Sigmoid colon (tissue), 7 donors: ENCODE results near the gene PNMA6E. TPM values are rescaled to one million over a fixed set of nuclear protein-coding genes. Genes with fewer than 3 reads are reported as not detected.
"Not testable (repeated sequence)": the region's sequence is repeated elsewhere in the genome, so short reads cannot be mapped to it uniquely, and the experiment has no call there.

ENCODE experiments used
- DNase-seq: peaks from one replicate; pipeline ENCODE4 v3.0.0-alpha.2; 2019
- H3K27ac ChIP-seq, 4 donors: fragments of 200-600 bp; sonication (generic); one replicate each; pipeline ENCODE4 v1.5.1; 2016 to 2019; ENCODE audit warnings: mild to moderate bottlenecking in 1 of 4
- H3K27me3 ChIP-seq, 3 donors: fragments of 200-600 bp; sonication (generic); one replicate each; pipeline ENCODE4 v1.5.1; 2019; ENCODE audit warnings: mild to moderate bottlenecking in 1 of 3
- H3K36me3 ChIP-seq, 4 donors: fragments of 200-600 bp; sonication (generic); one replicate each; pipeline ENCODE4 v1.5.1; 2016 to 2019
- H3K4me1 ChIP-seq, 4 donors: fragments of 200-600 bp; sonication (generic); one replicate each; pipeline ENCODE4 v1.5.1; 2017 to 2019
- H3K4me3 ChIP-seq, 4 donors: fragments of 200-600 bp; sonication (generic); one replicate each; pipeline ENCODE4 v1.5.1; 2017 to 2019; ENCODE audit warnings: mild to moderate bottlenecking in 2 of 4, moderate library complexity in 1 of 4
- H3K9me3 ChIP-seq, 4 donors: fragments of 200-600 bp in 3 of 4; sonication (generic) in 3 of 4; one replicate each; pipeline versions ENCODE4 v1.5.1 to v1.6.1; 2013 to 2019
- CTCF ChIP-seq, 4 experiments: fragments of 450-650 bp in 3 of 4; fragments of 200-600 bp in 1 of 4; IDR thresholded peaks; one replicate each; pipeline ENCODE4 v1.5.1; 2016 to 2019; ENCODE audit warnings: antibody characterized with exemption in 4 of 4, mild to moderate bottlenecking in 3 of 4, moderate library complexity in 2 of 4
- EP300 ChIP-seq, 4 donors: sonication (generic); formaldehyde crosslinking; IDR thresholded peaks; one replicate each; pipeline ENCODE4 v1.6.1; 2017; ENCODE audit warnings: antibody characterized with exemption in 4 of 4
- POLR2A ChIP-seq, 2 donors: fragments of 450-650 bp; IDR thresholded peaks; one replicate each; pipeline ENCODE4 v1.6.1; 2016; ENCODE audit warnings: antibody characterized with exemption in 2 of 2, mild to moderate bottlenecking in 2 of 2, moderate library complexity in 2 of 2
- POLR2AphosphoS5 ChIP-seq, 4 donors: sonication (generic); formaldehyde crosslinking; IDR thresholded peaks; one replicate each; pipeline ENCODE4 v1.6.1; 2017; ENCODE audit warnings: antibody characterized with exemption in 4 of 4
- WGBS, 2 donors: extraction: QIAGEN DNeasy Blood & Tissue Kit; methylation state at CpG; one replicate each; pipeline ENCODE4 v1.1.7; 2013; 5-methylcytosine and 5-hydroxymethylcytosine counted together
- intact Hi-C: fragments of 100-400 bp; cut with DNase I; formaldehyde crosslinking; loops from one replicate; pipeline ENCODE4 v1.15.1; 2023
- polyA plus RNA-seq, 3 donors: library from polyadenylated mRNA; stranded (reverse); fragments of 200-250 nt; gene quantifications; one replicate each; pipeline ENCODE4 v1.2.3, GENCODE V29; 2013
- total RNA-seq, 4 donors: library from RNA; depleted of rRNA; stranded (reverse); fragments of >200 nt; gene quantifications; one replicate each; pipeline ENCODE4 v1.1.0, GENCODE V29; 2016
- donor health status: healthy with polysubstance abuse.
- donor health status: Bipolar disorder and iron deficiency.
- donor health status: healthy.

PNMA6E gene
- total and polyA plus RNA-seq, 7 donors = not detected

GRCh38 chrX:153395613-153396319 lies 5.4 kb downstream of the PNMA6E start:
- 77 to 87% methylated on average over 26 of the region's 26 CpGs for WGBS, 2 donors
- no peak overlapping the region for H3K27ac ChIP-seq
- intact Hi-C loops = no loop called here
- no peak for TF ChIP-seq CTCF (IDR thresholded peaks at IDR 0.05)
- TF ChIP-seq POLR2A (IDR thresholded peaks at IDR 0.05) = no peak
- no peak for TF ChIP-seq POLR2AphosphoS5 (IDR thresholded peaks at IDR 0.05)
- no peak for TF ChIP-seq EP300 (IDR thresholded peaks at IDR 0.05)
- no peaks in the 10 kb centered on the region for H3K36me3 ChIP-seq
- no peaks in the 10 kb centered on the region for H3K4me1 ChIP-seq
- no peak overlapping the region for H3K4me3 ChIP-seq
- no peak for DNase-seq
- no peaks in the 10 kb centered on the region for H3K9me3 ChIP-seq
- H3K27me3 ChIP-seq = no peaks in the 10 kb centered on the region

- H3K27ac ChIP-seq = no peak overlapping the region
- TF ChIP-seq CTCF (IDR thresholded peaks at IDR 0.05) = no peak
- no peak for TF ChIP-seq POLR2AphosphoS5 (IDR thresholded peaks at IDR 0.05)
- no peak for TF ChIP-seq POLR2A (IDR thresholded peaks at IDR 0.05)
- no peak for TF ChIP-seq EP300 (IDR thresholded peaks at IDR 0.05)
- no peak for DNase-seq
- 59 to 66% methylated on average over 13 of the region's 13 CpGs for WGBS, 2 donors
- no peak overlapping the region for H3K4me3 ChIP-seq
- no peaks in the 10 kb centered on the region for H3K9me3 ChIP-seq
- no peaks in the 10 kb centered on the region for H3K36me3 ChIP-seq
- intact Hi-C loops = no loop called here
- no peaks in the 10 kb centered on the region for H3K4me1 ChIP-seq
- H3K27me3 ChIP-seq = no peaks in the 10 kb centered on the region
Measured at GRCh38 chrX:153394612-153395011, 6.5 kb downstream of the PNMA6E start.

- H3K27ac ChIP-seq = no peak overlapping the region
- H3K9me3 ChIP-seq = no peaks in the 10 kb centered on the region
- H3K4me3 ChIP-seq = no peak overlapping the region
- intact Hi-C loops = no loop called here
- no peaks in the 10 kb centered on the region for H3K36me3 ChIP-seq
- 92 to 93% methylated on average over 16 of the region's 16 CpGs for WGBS, 2 donors
- DNase-seq = no peak
- TF ChIP-seq EP300 (IDR thresholded peaks at IDR 0.05) = no peak
- TF ChIP-seq POLR2A (IDR thresholded peaks at IDR 0.05) = no peak
- H3K27me3 ChIP-seq = no peaks in the 10 kb centered on the region
- no peaks in the 10 kb centered on the region for H3K4me1 ChIP-seq
Measured at GRCh38 chrX:153392642-153393321, 8.4 kb downstream of the PNMA6E start.

GRCh38 chrX:153389460-153389768 lies 11.7 kb downstream of the PNMA6E start:
- H3K4me1 ChIP-seq, H3K9me3 ChIP-seq, H3K27me3 ChIP-seq, DNase-seq, H3K27ac ChIP-seq, H3K36me3 ChIP-seq, intact Hi-C loops, H3K4me3 ChIP-seq: not testable (repeated sequence)
- WGBS, 2 donors = 98 to 99% methylated on average over 6 of the region's 6 CpGs

- WGBS, 2 donors = 77 to 86% methylated on average over 14 of the region's 14 CpGs
Measured at GRCh38 chrX:153388722-153389459, 12.3 kb downstream of the PNMA6E start.

More at GRCh38 chrX:153388722-153389459, 12.3 kb downstream of the PNMA6E start:
- TF ChIP-seq POLR2A (IDR thresholded peaks at IDR 0.05) (no peak), POLR2AphosphoS5 (IDR thresholded peaks at IDR 0.05) (no peak), CTCF (IDR thresholded peaks at IDR 0.05) (no peak), EP300 (IDR thresholded peaks at IDR 0.05) (no peak)
- no peak for DNase-seq
- Histone ChIP-seq H3K27me3 (no peaks in the 10 kb centered on the region), H3K4me3 (no peak overlapping the region), H3K36me3 (no peaks in the 10 kb centered on the region), H3K27ac (no peak overlapping the region), H3K9me3 (no peaks in the 10 kb centered on the region), H3K4me1 (no peaks in the 10 kb centered on the region)
- intact Hi-C loops = no loop called here
